HepG2 (cell line): ENCODE measurements around the gene CLCN2. TPM values are rescaled to one million over a fixed set of nuclear protein-coding genes. Genes with fewer than 3 reads are reported as not detected.

Experiments
- ATAC-seq: fragments of 200-7000 bp; cut with Tn5 transposase; 3 replicates; pipeline ENCODE4 v1.9.1; 2020; ENCODE audit warnings: mild to moderate bottlenecking, moderate library complexity
- BruUV-seq: library from RNA; stranded (reverse); fragments of 400-500 nt; replicated peaks from 2 replicates; lab custom pipeline; 2021; lab: Mats Ljungman, UMichigan
- CTCF ChIA-PET: fragments of 300-600 bp; formaldehyde crosslinking; extraction: SDS; loops from one replicate; lab custom pipeline; 2021; ENCODE audit warnings: low total read pairs, inconsistent platforms, low intra/inter-chr PET ratio; lab: Yijun Ruan, JAX
- POLR2A ChIA-PET: fragments of 350-600 bp; sonication (Branson Sonifier 250); formaldehyde crosslinking; loops from one replicate; lab custom pipeline; 2020; ENCODE audit warnings: antibody characterized with exemption, inconsistent platforms; lab: Yijun Ruan, JAX
- DNase-seq: peaks from one replicate; pipeline ENCODE4 v3.0.0-alpha.2; 2015; ENCODE audit warnings: low spot score
- FAIRE-seq: peaks from 3 replicates; lab custom pipeline; 2011; peaks lifted over from hg19 to GRCh38; lab: Jason Lieb, UNC
- H2AFZ ChIP-seq: one replicate; pipeline ENCODE4 v1.6.1; 2011; ENCODE audit warnings: low read length, inconsistent platforms
- H3K27ac ChIP-seq: fragments of 300-600 bp; 3 replicates; pipeline ENCODE4 v1.8.0; 2011; ENCODE audit warnings: mixed run types, mild to moderate bottlenecking, mixed read lengths, low read length, inconsistent platforms; ENCODE audit not compliant: insufficient read depth; ENCODE audit errors: extremely low read length
- H3K27me3 ChIP-seq, 2 experiments: fragments of 200-600 bp in 1 of 2; 2 replicates in 1 of 2; 3 replicates in 1 of 2; pipeline versions ENCODE4 v1.6.0 to v1.8.0; 2011; ENCODE audit warnings: low read length in 2 of 2, mild to moderate bottlenecking in 2 of 2, moderate library complexity in 2 of 2, inconsistent platforms in 1 of 2; ENCODE audit not compliant: insufficient read depth in 2 of 2, control insufficient read depth in 1 of 2
- H3K36me3 ChIP-seq, 2 experiments: fragments of 200-600 bp in 1 of 2; replicated peaks in 1 of 2; 2 replicates in 1 of 2; 3 replicates in 1 of 2; pipeline versions ENCODE4 v1.5.1 to v1.8.0; 2011; ENCODE audit warnings: low read length in 2 of 2, inconsistent platforms in 1 of 2; ENCODE audit not compliant: insufficient read depth in 2 of 2, control insufficient read depth in 1 of 2
- H3K4me1 ChIP-seq: 2 replicates; pipeline ENCODE4 v1.5.1; 2012; ENCODE audit warnings: low read length, inconsistent platforms; ENCODE audit not compliant: insufficient read depth
- H3K4me2 ChIP-seq: 2 replicates; pipeline ENCODE4 v1.6.0; 2011; ENCODE audit warnings: low read depth, low read length, inconsistent platforms
- H3K4me3 ChIP-seq, 3 experiments: fragments of 200-600 bp in 1 of 3; sonication (generic), shearing (Covaris generic) in 1 of 3; replicated peaks in 1 of 3; 2 replicates each; pipeline ENCODE4 v1.5.1; 2011 to 2016; ENCODE audit warnings: low read length in 3 of 3, inconsistent platforms in 2 of 3, low read depth in 2 of 3, mild to moderate bottlenecking in 2 of 3, control low read depth in 1 of 3, mixed read lengths in 1 of 3; ENCODE audit not compliant: insufficient read depth in 1 of 3
- H3K79me2 ChIP-seq: one replicate; pipeline ENCODE4 v1.6.1; 2011; ENCODE audit warnings: low read length, inconsistent platforms; ENCODE audit not compliant: insufficient read depth
- H3K9ac ChIP-seq: 2 replicates; pipeline ENCODE4 v1.6.0; 2011; ENCODE audit warnings: mild to moderate bottlenecking, low read depth, low read length, inconsistent platforms; ENCODE audit not compliant: insufficient read depth
- H3K9me3 ChIP-seq: 2 replicates; pipeline ENCODE4 v1.5.1; 2012; ENCODE audit warnings: mild to moderate bottlenecking, low read length
- H4K20me1 ChIP-seq: 2 replicates; pipeline ENCODE4 v1.6.0; 2011; ENCODE audit warnings: inconsistent platforms, mild to moderate bottlenecking, low read length, moderate library complexity; ENCODE audit not compliant: insufficient read depth
- ATM ChIP-seq: fragments of 450-650 bp; IDR thresholded peaks from 2 replicates; pipeline ENCODE4 v1.7.1; 2017; ENCODE audit warnings: mild to moderate bottlenecking, borderline replicate concordance
- BRCA1 ChIP-seq: sonication (generic); formaldehyde crosslinking; IDR thresholded peaks from 2 replicates; pipeline ENCODE4 v1.4.0; 2020; ENCODE audit warnings: missing genetic modification reagents
- FOXK2 ChIP-seq: fragments of 450-650 bp; IDR thresholded peaks from 2 replicates; pipeline ENCODE4 v1.6.1; 2016
- GATAD1 ChIP-seq: IDR thresholded peaks from 2 replicates; pipeline ENCODE4 v1.6.1; 2016; ENCODE audit warnings: missing genetic modification reagents, missing compliant biosample characterization
- GFI1 ChIP-seq: sonication (generic); formaldehyde crosslinking; IDR thresholded peaks from 2 replicates; pipeline ENCODE4 v1.5.0; 2020; ENCODE audit warnings: missing genetic modification reagents, mild to moderate bottlenecking, borderline replicate concordance
- ZBTB21 ChIP-seq: sonication (generic); formaldehyde crosslinking; IDR thresholded peaks from 2 replicates; pipeline ENCODE4 v1.4.0; 2020; ENCODE audit warnings: missing genetic modification reagents
- ZNF296 ChIP-seq: sonication (generic); formaldehyde crosslinking; conservative IDR thresholded peaks from 2 replicates; pipeline ENCODE4 v1.5.0; 2020; ENCODE audit warnings: mild to moderate bottlenecking, missing genetic modification reagents
- ZNF317 ChIP-seq: sonication (generic); formaldehyde crosslinking; IDR thresholded peaks from 2 replicates; pipeline ENCODE4 v1.5.0; 2020; ENCODE audit warnings: mild to moderate bottlenecking, missing genetic modification reagents
- ZNF883 ChIP-seq: sonication (generic); formaldehyde crosslinking; IDR thresholded peaks from 2 replicates; pipeline ENCODE4 v1.5.1; 2020; ENCODE audit warnings: mild to moderate bottlenecking, missing genetic modification reagents; ENCODE audit errors: not compliant biosample characterization
- WGBS: methylation state at CpG from one replicate; pipeline ENCODE4 v1.1.6; 2017; ENCODE audit warnings: low lambda C conversion rate; 5-methylcytosine and 5-hydroxymethylcytosine counted together
- in situ Hi-C: cut with HindIII; loops from 2 replicates; pipeline ENCODE4 v1.10.0; 2017; ENCODE audit warnings: low pct_unique_long_range_greater_than_20kb; ENCODE audit not compliant: extremely low pct_ligation_motif_present
- intact Hi-C: fragments of 100-400 bp; cut with micrococcal nuclease; formaldehyde crosslinking; loops from one replicate; pipeline ENCODE4 v1.10.0; 2022; ENCODE audit not compliant: unreplicated experiment
- polyA plus RNA-seq, 8 experiments: library from polyadenylated mRNA; depleted of rRNA in 3 of 8; stranded (reverse) in 7 of 8; unstranded in 1 of 8; fragments of >200 nt; fragmentation: Illumina TruSeq in 4 of 8; extraction: Trizol in 4 of 8; gene quantifications; 2 replicates each; pipeline versions ENCODE4 v1.2.1 to v1.2.3, GENCODE V29; 2011 to 2016; ENCODE audit warnings: low read depth in 4 of 8, missing spikeins in 1 of 8, mixed read lengths in 1 of 8; ENCODE audit not compliant: insufficient read depth in 1 of 8
- total RNA-seq, 5 experiments: library from RNA; depleted of rRNA; stranded (reverse); fragments of >200 nt; fragmentation: Illumina TruSeq; extraction: Trizol; gene quantifications; 2 replicates each; pipeline ENCODE4 v1.2.3, GENCODE V29; 2016; ENCODE audit warnings: low read depth in 1 of 5
- TF ChIP-seq, protein P1 (sequence below): sonication (generic); formaldehyde crosslinking; IDR thresholded peaks from 2 replicates; pipeline ENCODE4 v1.9.0; 2021; ENCODE audit warnings: missing genetic modification reagents, borderline replicate concordance

The CLCN2 gene
- total and polyA plus RNA-seq, 2 of the 13 experiments (the other 11 are each of a cell fraction or from before 2014, with no cell fraction given) = 11.4 to 13.5 TPM

DNA sequence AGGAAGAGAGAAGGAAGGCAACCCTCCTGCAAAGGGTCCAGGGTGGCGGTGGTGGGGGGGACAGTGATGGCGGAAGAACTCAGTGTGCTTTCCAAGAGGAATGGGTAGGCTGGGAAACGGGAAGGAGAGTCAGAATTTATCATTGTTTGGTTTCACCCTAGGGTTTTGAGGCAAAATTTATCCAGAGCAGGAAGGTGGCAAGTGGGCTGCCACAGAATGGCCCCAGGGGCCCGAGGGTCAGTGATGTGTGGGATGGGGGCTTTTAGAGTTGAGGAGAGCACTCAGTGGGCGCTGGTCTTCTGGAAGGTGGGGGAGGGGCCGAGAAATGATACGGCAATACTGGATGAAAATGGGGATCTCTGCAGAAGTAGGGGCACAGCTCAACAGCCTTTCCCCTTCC is 23.4 kb downstream of the CLCN2 start:
- intact Hi-C loops = no loop called here
- no peak overlapping the region for H3K4me3 ChIP-seq
- H3K27me3 ChIP-seq = no peaks in the 10 kb centered on the region; a peak in 1 of 5 replicates
- H3K4me2 ChIP-seq = no peak overlapping the region
- H3K27ac ChIP-seq = no peak overlapping the region
- ATAC-seq = no peak
- no peak overlapping the region for H2AFZ ChIP-seq
- POLR2A ChIA-PET = interaction anchor here (1.4 to 1.9 kb wide), 2 partner anchors 8 to 24 kb away, joined by 6 to 10 read pairs; partner anchors contain the start of genes CLCN2 and POLR2H
- WGBS = 86% methylated on average over 7 of the region's 7 CpGs
- BruUV-seq = no TSS peak
- in situ Hi-C loops = no loop called here
- no peak for TF ChIP-seq ATM
- no peak for TF ChIP-seq ZBTB21 (CRISPR knock-in tag)
- TF ChIP-seq, protein P1, sequence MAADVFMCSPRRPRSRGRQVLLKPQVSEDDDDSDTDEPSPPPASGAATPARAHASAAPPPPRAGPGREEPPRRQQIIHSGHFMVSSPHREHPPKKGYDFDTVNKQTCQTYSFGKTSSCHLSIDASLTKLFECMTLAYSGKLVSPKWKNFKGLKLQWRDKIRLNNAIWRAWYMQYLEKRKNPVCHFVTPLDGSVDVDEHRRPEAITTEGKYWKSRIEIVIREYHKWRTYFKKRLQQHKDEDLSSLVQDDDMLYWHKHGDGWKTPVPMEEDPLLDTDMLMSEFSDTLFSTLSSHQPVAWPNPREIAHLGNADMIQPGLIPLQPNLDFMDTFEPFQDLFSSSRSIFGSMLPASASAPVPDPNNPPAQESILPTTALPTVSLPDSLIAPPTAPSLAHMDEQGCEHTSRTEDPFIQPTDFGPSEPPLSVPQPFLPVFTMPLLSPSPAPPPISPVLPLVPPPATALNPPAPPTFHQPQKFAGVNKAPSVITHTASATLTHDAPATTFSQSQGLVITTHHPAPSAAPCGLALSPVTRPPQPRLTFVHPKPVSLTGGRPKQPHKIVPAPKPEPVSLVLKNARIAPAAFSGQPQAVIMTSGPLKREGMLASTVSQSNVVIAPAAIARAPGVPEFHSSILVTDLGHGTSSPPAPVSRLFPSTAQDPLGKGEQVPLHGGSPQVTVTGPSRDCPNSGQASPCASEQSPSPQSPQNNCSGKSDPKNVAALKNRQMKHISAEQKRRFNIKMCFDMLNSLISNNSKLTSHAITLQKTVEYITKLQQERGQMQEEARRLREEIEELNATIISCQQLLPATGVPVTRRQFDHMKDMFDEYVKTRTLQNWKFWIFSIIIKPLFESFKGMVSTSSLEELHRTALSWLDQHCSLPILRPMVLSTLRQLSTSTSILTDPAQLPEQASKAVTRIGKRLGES (CRISPR knock-in tag) = no peak
- TF ChIP-seq ZNF883 = no peak
- TF ChIP-seq GATAD1 (CRISPR knock-in tag) = no peak
- TF ChIP-seq FOXK2 = no peak
- no peak for TF ChIP-seq BRCA1 (CRISPR knock-in tag)
- no peak for TF ChIP-seq GFI1 (CRISPR knock-in tag)
- no peak for TF ChIP-seq ZNF317 (CRISPR knock-in tag)
- TF ChIP-seq ZNF296 = no peak
- TF ChIP-seq, all 625 proteins: peak for 0
- no peak overlapping the region for H3K9ac ChIP-seq
- peaks cover 17 to 32% of the 10 kb centered on the region in 2 experiments for H3K36me3 ChIP-seq
- peaks cover 19% of the 10 kb centered on the region; the same call in 1 of the 2 replicates for H4K20me1 ChIP-seq
- FAIRE-seq (no peak), DNase-seq (no peak)
- peaks cover 14% of the 10 kb centered on the region for H3K79me2 ChIP-seq
- CTCF ChIA-PET = no interaction called here
- H3K9me3 ChIP-seq = no peaks in the 10 kb centered on the region
- H3K4me1 ChIP-seq = peaks cover 18% of the 10 kb centered on the region
